H1 (cell line): ENCODE results near the gene MRPL36. TPM values are rescaled to one million over a fixed set of nuclear protein-coding genes. Genes with fewer than 3 reads are reported as not detected.

Experiments
- CTCF ChIA-PET: fragments of 300-600 bp; sonication (Branson Sonifier 250); formaldehyde crosslinking; loops from one replicate; lab custom pipeline; 2021; ENCODE audit not compliant: partially characterized antibody; lab: Charles Lee
- POLR2A ChIA-PET: fragments of 300-600 bp; sonication (Branson Sonifier 250); formaldehyde crosslinking; loops from one replicate; lab custom pipeline; 2021; ENCODE audit warnings: inconsistent platforms; ENCODE audit not compliant: partially characterized antibody; lab: Charles Lee
- DNase-seq, 2 experiments: peaks; one replicate each; pipeline versions ENCODE4 v3.0.0 to v3.0.0-alpha.2; 2010 to 2022; ENCODE audit warnings: low spot score in 2 of 2, low read depth in 1 of 2, mixed read lengths in 1 of 2
- FAIRE-seq: peaks from 2 replicates; lab custom pipeline; 2011; peaks lifted over from hg19 to GRCh38; lab: Jason Lieb, UNC
- H2AFZ ChIP-seq: 2 replicates; pipeline ENCODE4 v1.8.1; 2012; ENCODE audit warnings: low read length, inconsistent platforms
- H2AK5ac ChIP-seq: 2 replicates; pipeline ENCODE4 v1.6.1; 2013; ENCODE audit warnings: low read depth, low read length
- H2BK120ac ChIP-seq: replicated peaks from 2 replicates; pipeline ENCODE3; 2013; ENCODE audit warnings: low read depth, low read length, inconsistent platforms
- H2BK12ac ChIP-seq: 2 replicates; pipeline ENCODE4 v1.6.1; 2013; ENCODE audit warnings: low read depth, low read length
- H2BK15ac ChIP-seq: 2 replicates; pipeline ENCODE4 v1.6.1; 2013; ENCODE audit warnings: low read length
- H2BK20ac ChIP-seq: 2 replicates; pipeline ENCODE4 v1.6.1; 2013; ENCODE audit warnings: low read length
- H2BK5ac ChIP-seq: 2 replicates; pipeline ENCODE4 v1.6.1; 2013; ENCODE audit warnings: low read depth, low read length
- H3K14ac ChIP-seq: 2 replicates; pipeline ENCODE4 v1.6.1; 2013; ENCODE audit warnings: inconsistent platforms; ENCODE audit not compliant: insufficient read length
- H3K18ac ChIP-seq: 2 replicates; pipeline ENCODE4 v1.6.1; 2013; ENCODE audit warnings: low read length; ENCODE audit errors: extremely low read depth
- H3K23ac ChIP-seq: 2 replicates; pipeline ENCODE4 v1.6.1; 2013; ENCODE audit warnings: inconsistent platforms; ENCODE audit not compliant: insufficient read length
- H3K23me2 ChIP-seq: 2 replicates; pipeline ENCODE4 v1.6.1; 2013; ENCODE audit warnings: low read depth, low read length
- H3K27ac ChIP-seq: 2 replicates; pipeline ENCODE4 v1.6.1; 2011; ENCODE audit warnings: low read depth, low read length, inconsistent platforms
- H3K27me3 ChIP-seq, 4 experiments: replicated peaks in 1 of 4; 1 replicate in 1 of 4; 2 replicates in 3 of 4; pipeline versions ENCODE4 v1.6.1 to v1.8.1; 2011 to 2013; ENCODE audit warnings: low read length in 3 of 4, mild to moderate bottlenecking in 3 of 4, inconsistent platforms in 2 of 4, mixed read lengths in 2 of 4, moderate library complexity in 1 of 4; ENCODE audit not compliant: control insufficient read depth in 3 of 4, insufficient read depth in 3 of 4; ENCODE audit errors: extremely low read depth in 1 of 4
- H3K36me3 ChIP-seq, 4 experiments: 2 replicates each; pipeline versions ENCODE4 v1.6.1 to v1.8.1; 2011 to 2013; ENCODE audit warnings: mild to moderate bottlenecking in 4 of 4, low read length in 3 of 4, moderate library complexity in 2 of 4, control low read depth in 1 of 4, inconsistent platforms in 1 of 4; ENCODE audit not compliant: insufficient read depth in 4 of 4, control insufficient read depth in 2 of 4
- H3K4ac ChIP-seq: replicated peaks from 2 replicates; pipeline ENCODE3; 2013; ENCODE audit warnings: low read length, low read depth, mixed read lengths, inconsistent platforms; ENCODE audit not compliant: insufficient read length
- H3K4me1 ChIP-seq, 4 experiments: replicated peaks in 1 of 4; 1 replicate in 1 of 4; 2 replicates in 3 of 4; pipeline versions ENCODE4 v1.6.1 to v1.8.1; 2011 to 2013; ENCODE audit warnings: low read length in 3 of 4, inconsistent platforms in 2 of 4, mixed read lengths in 1 of 4; ENCODE audit not compliant: insufficient read depth in 4 of 4, control insufficient read depth in 3 of 4
- H3K4me2 ChIP-seq, 2 experiments: 2 replicates each; pipeline versions ENCODE4 v1.6.1 to v1.8.1; 2011 to 2013; ENCODE audit warnings: low read depth in 2 of 2, low read length in 2 of 2, control low read depth in 1 of 2, inconsistent platforms in 1 of 2, mild to moderate bottlenecking in 1 of 2; ENCODE audit not compliant: insufficient read depth in 1 of 2
- H3K4me3 ChIP-seq, 4 experiments: fragments of 200-600, 300-600 bp in 1 of 4; sonication (generic), shearing (Covaris generic), sonication (Bioruptor Twin) in 1 of 4; 2 replicates each; pipeline versions ENCODE4 v1.5.1 to v1.8.1; 2011 to 2016; ENCODE audit warnings: low read length in 4 of 4, low read depth in 3 of 4, control low read depth in 2 of 4, inconsistent platforms in 2 of 4, mild to moderate bottlenecking in 2 of 4, mixed read lengths in 1 of 4, moderate library complexity in 1 of 4; ENCODE audit not compliant: insufficient read depth in 2 of 4; ENCODE audit errors: extremely low read depth in 1 of 4
- H3K56ac ChIP-seq: replicated peaks from 2 replicates; pipeline ENCODE3; 2013; ENCODE audit warnings: low read depth, mild to moderate bottlenecking, mixed read lengths, low read length, inconsistent platforms; ENCODE audit not compliant: insufficient read length
- H3K79me1 ChIP-seq: 2 replicates; pipeline ENCODE4 v1.6.1; 2013; ENCODE audit warnings: low read depth, low read length, control low read depth
- H3K79me2 ChIP-seq, 2 experiments: 2 replicates each; pipeline versions ENCODE4 v1.6.1 to v1.8.1; 2012 to 2013; ENCODE audit warnings: low read length in 2 of 2, mild to moderate bottlenecking in 2 of 2, inconsistent platforms in 1 of 2; ENCODE audit not compliant: insufficient read depth in 2 of 2, control insufficient read depth in 1 of 2
- H3K9ac ChIP-seq, 4 experiments: replicated peaks in 1 of 4; 1 replicate in 1 of 4; 2 replicates in 3 of 4; pipeline versions ENCODE4 v1.6.1 to v1.8.1; 2011 to 2013; ENCODE audit warnings: low read depth in 3 of 4, low read length in 3 of 4, control low read depth in 2 of 4, mild to moderate bottlenecking in 2 of 4, moderate library complexity in 2 of 4, inconsistent platforms in 1 of 4; ENCODE audit errors: extremely low read depth in 1 of 4
- H3K9me3 ChIP-seq, 2 experiments: 2 replicates each; pipeline versions ENCODE4 v1.6.1 to v1.8.1; 2012 to 2013; ENCODE audit warnings: mild to moderate bottlenecking in 2 of 2, moderate library complexity in 2 of 2, control low read depth in 1 of 2, inconsistent platforms in 1 of 2, low read depth in 1 of 2, low read length in 1 of 2, mixed read lengths in 1 of 2; ENCODE audit not compliant: insufficient read depth in 2 of 2
- H4K20me1 ChIP-seq, 2 experiments: replicated peaks in 1 of 2; 2 replicates each; pipeline versions ENCODE3 to v1.8.1; 2011 to 2013; ENCODE audit warnings: inconsistent platforms in 2 of 2, low read length in 2 of 2, mild to moderate bottlenecking in 1 of 2; ENCODE audit not compliant: insufficient read depth in 2 of 2, control insufficient read depth in 1 of 2
- H4K5ac ChIP-seq: 2 replicates; pipeline ENCODE4 v1.6.1; 2013; ENCODE audit warnings: low read length, low read depth, mixed read lengths, inconsistent platforms; ENCODE audit not compliant: insufficient read length
- H4K8ac ChIP-seq: 2 replicates; pipeline ENCODE4 v1.8.0; 2013; ENCODE audit warnings: mild to moderate bottlenecking, moderate library complexity, low read length, inconsistent platforms; ENCODE audit not compliant: insufficient read depth; ENCODE audit errors: extremely low read depth
- H4K91ac ChIP-seq: replicated peaks from 2 replicates; pipeline ENCODE3; 2013; ENCODE audit warnings: low read length, mixed read lengths, inconsistent platforms; ENCODE audit not compliant: insufficient read length
- ASH2L ChIP-seq: fragments of 200-600, 300-600 bp; sonication (generic); IDR thresholded peaks from one replicate; pipeline ENCODE4 v1.7.1; 2017; ENCODE audit warnings: low read length
- CEBPB ChIP-seq: IDR thresholded peaks from 2 replicates; pipeline ENCODE4 v1.6.1; 2012; ENCODE audit warnings: low read depth, low read length
- HDAC6 ChIP-seq: IDR thresholded peaks from one replicate; pipeline ENCODE4 v1.7.1; 2012; ENCODE audit warnings: low read depth, mild to moderate bottlenecking, inconsistent platforms, low read length, moderate library complexity
- JUN ChIP-seq: IDR thresholded peaks from 2 replicates; pipeline ENCODE4 v1.6.1; 2011; ENCODE audit warnings: low read depth, mild to moderate bottlenecking, improper control_type of control experiment, low read length
- JUND ChIP-seq: IDR thresholded peaks from 2 replicates; pipeline ENCODE4 v1.6.1; 2011; ENCODE audit warnings: mild to moderate bottlenecking, improper control_type of control experiment, low read length
- POLR2AphosphoS5 ChIP-seq: IDR thresholded peaks from 2 replicates; pipeline ENCODE4 v1.6.1; 2011; ENCODE audit warnings: low read depth, low read length
- SRF ChIP-seq: IDR thresholded peaks from 2 replicates; pipeline ENCODE4 v1.6.1; 2011; ENCODE audit warnings: mild to moderate bottlenecking, low read depth, low read length, moderate library complexity
- WGBS, 2 experiments: shearing (Covaris generic) in 1 of 2; methylation state at CpG; one replicate each; pipeline versions ENCODE4 v1.1.6 to v1.1.7; 2013 to 2015; ENCODE audit warnings: low lambda C conversion rate in 2 of 2, mixed read lengths in 2 of 2, inconsistent platforms in 1 of 2, low coverage in 1 of 2, missing lambda C conversion rate in 1 of 2; ENCODE audit not compliant: insufficient replicate concordance in 2 of 2, insufficient coverage in 1 of 2, insufficient read length in 1 of 2; ENCODE audit errors: extremely low coverage in 1 of 2, missing lambda C conversion rate in 1 of 2; 5-methylcytosine and 5-hydroxymethylcytosine counted together
- polyA plus RNA-seq, 7 experiments: library from polyadenylated mRNA; depleted of rRNA in 3 of 7; stranded (reverse) in 5 of 7; unstranded in 2 of 7; fragments of >200 nt in 5 of 7; fragments of 200-250 nt in 2 of 7; gene quantifications; 1 replicate in 5 of 7; 2 replicates in 1 of 7; 4 replicates in 1 of 7; pipeline versions ENCODE4 v1.2.1 to v1.2.3, GENCODE V29; 2011 to 2013; ENCODE audit warnings: missing spikeins in 2 of 7, mixed read lengths in 2 of 7
- total RNA-seq: library from RNA; stranded (reverse); fragmentation: NEBNext Ultra II Directional; extraction: Animal tissue kit (Norgen Biotek cat#: 25700); gene quantifications from 2 replicates; pipeline ENCODE4 v1.2.1, GENCODE V29; 2021

The MRPL36 gene
- total and polyA plus RNA-seq, 2 of the 8 experiments (the other 6 are each of a cell fraction or from before 2014, with no cell fraction given) = 56.3 to 81.5 TPM

DNA sequence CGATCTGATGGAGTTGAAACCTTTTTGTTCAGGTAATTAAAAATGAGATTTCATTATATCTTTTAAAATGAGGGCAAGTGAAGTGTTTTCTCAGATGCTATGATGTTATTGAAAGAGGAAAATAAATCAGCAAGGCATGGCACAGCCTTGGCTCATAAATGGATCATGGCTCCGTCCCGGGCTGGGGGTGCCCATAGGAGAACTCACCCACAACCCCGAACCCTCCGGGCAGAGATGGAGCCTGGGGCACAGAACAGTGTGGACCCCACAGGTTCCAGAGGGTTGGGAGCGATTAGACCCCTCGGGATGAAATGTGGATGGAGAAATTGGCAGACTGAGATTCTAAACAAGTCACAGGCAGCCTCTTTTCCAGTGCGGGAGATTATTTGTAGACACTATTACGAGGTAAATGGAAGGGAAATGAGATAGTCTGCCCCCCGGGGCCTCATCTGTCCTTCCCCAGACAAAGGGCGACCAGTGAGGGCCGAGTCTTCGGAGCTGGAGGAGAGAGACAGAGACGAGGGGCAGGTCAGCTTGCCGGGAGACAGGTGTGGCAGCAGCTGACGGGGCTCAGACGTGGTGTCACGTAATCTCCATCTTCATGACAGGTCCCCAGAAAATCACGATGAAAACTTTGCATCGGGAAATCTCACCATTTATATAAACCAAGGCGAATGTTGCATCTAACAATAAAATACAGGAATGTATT is 35.2 kb upstream of the MRPL36 start:
- no peak overlapping the region for H2AFZ ChIP-seq
- H2AK5ac ChIP-seq = no peak overlapping the region
- H2BK20ac ChIP-seq = no peak overlapping the region
- H3K9me3 ChIP-seq = no peaks in the 10 kb centered on the region
- H2BK15ac ChIP-seq = no peak overlapping the region
- 80% methylated on average over 20 of the region's 21 CpGs; no CpG with 5 or more reads in 1 of the 2 experiments for WGBS, 2 experiments
- FAIRE-seq (no peak), DNase-seq (no peak)
- H3K23ac ChIP-seq = no peak overlapping the region
- no peak overlapping the region for H4K91ac ChIP-seq
- no peak overlapping the region for H4K5ac ChIP-seq
- no peak overlapping the region for H2BK120ac ChIP-seq
- H3K56ac ChIP-seq = no peak overlapping the region
- peaks cover 3 to 21% (median 5%) of the 10 kb centered on the region in 4 experiments for H3K4me1 ChIP-seq
- H3K14ac ChIP-seq = no peak overlapping the region
- H3K27me3 ChIP-seq = no peaks in the 10 kb centered on the region
- ChIA-PET POLR2A (no interaction called here), CTCF (no interaction called here)
- H3K79me2 ChIP-seq = no peaks in the 10 kb centered on the region
- no peaks in the 10 kb centered on the region for H3K79me1 ChIP-seq
- H3K36me3 ChIP-seq = no peaks in the 10 kb centered on the region
- no peak overlapping the region for H3K27ac ChIP-seq
- no peak overlapping the region for H2BK12ac ChIP-seq
- H4K20me1 ChIP-seq = no peaks in the 10 kb centered on the region
- no peak overlapping the region for H3K4me2 ChIP-seq
- TF ChIP-seq HDAC6 (no peak), POLR2AphosphoS5 (no peak), ASH2L (no peak), JUN (no peak), JUND (no peak), CEBPB (no peak), SRF (no peak)
- H4K8ac ChIP-seq = no peak overlapping the region
- no peak overlapping the region for H3K18ac ChIP-seq
- no peak overlapping the region for H3K9ac ChIP-seq
- H3K4me3 ChIP-seq = no peak overlapping the region
- no peaks in the 10 kb centered on the region for H3K23me2 ChIP-seq
- H2BK5ac ChIP-seq = no peak overlapping the region
- no peak overlapping the region for H3K4ac ChIP-seq
